ENCODE measurements around the gene LAMA3.

The LAMA3 gene

GRCh38 chr18:23964282-23965238, 275.3 kb downstream of the LAMA3 start:
- TF ChIP-seq TAF1 (IDR thresholded peaks at IDR 0.05; ENCODE audit: low read depth, low read length) (no peak), PAX5 (IDR thresholded peaks at IDR 0.05; ENCODE audit: insufficient read depth, low read length, severe bottlenecking) (no peak), POLR2AphosphoS5 (IDR thresholded peaks at IDR 0.05; ENCODE audit: low read depth, low read length) (no peak)
- DNase-seq (ENCODE audit: insufficient read length, low spot score) (no peak), FAIRE-seq (peak; percentile 63)

DNA sequence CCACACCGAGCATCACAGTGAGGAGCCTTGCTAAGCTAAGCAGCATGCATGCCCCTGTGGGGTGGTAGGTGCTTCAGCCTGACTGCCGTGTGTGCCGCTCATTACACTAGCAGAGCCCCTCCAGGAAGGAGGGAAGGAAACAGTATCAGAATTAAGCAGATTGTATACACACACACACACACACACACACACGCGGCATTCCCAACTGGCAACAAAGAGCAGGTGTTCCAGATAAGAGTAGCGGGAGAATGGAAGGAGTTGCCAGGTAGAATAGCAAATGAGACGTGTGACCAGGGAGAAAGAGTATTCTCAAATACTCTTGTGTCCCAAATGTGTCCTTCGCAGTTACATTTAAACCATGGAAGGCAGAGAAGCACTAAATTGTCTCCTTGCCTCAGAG, 277.7 kb downstream of the LAMA3 start:
- FAIRE-seq, result peak; percentile 66
- no peak for DNase-seq (ENCODE audit: insufficient read length, low spot score)
- TF ChIP-seq POU2F2 (IDR thresholded peaks at IDR 0.05; ENCODE audit: low read depth, low read length), result no peak

DNA sequence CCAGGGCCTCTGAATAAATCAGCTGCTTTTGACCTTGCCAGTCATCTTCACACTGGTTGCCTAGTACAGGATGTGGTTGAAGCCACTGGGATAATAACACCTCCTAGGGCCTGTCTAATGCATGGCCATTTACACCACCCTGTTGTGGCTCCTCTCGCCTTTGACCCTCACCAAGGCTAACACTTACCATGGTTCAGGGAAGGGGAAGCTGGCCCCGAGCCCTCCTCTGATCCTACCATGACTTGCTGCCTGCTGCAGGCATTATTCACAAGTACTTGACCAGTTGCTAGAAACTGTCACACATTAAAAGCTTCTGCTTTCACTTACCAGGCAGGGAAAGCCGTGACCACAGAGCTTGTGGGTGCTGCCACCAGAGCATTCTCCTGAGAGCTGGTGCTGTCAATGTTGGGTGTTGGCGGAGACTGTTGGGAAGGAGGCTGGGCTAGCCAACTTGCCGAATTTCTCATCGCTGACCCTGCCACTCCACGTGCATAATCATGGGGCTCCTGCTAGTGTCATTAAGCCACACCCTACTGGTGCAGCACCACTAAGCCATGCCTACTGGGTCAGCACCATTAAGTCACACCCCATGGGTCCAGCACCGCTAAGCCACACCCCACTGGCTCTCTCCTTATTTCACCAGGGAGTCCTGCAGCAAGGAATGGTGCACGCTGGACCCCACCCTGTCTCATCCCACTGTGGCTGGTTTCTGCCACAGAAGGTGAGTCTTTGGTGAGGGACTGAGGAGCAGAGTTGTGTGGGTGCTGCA, 278.3 kb downstream of the LAMA3 start:
- peak; percentile 89 for FAIRE-seq
- no peak for DNase-seq (ENCODE audit: insufficient read length, low spot score)
- TF ChIP-seq PAX5 (IDR thresholded peaks at IDR 0.05; ENCODE audit: insufficient read depth, low read length, severe bottlenecking) (no peak), TAF1 (IDR thresholded peaks at IDR 0.05; ENCODE audit: low read depth, low read length) (no peak), POLR2A (IDR thresholded peaks at IDR 0.05; ENCODE audit: low read depth, low read length) (no peak), SPI1 (IDR thresholded peaks at IDR 0.05; ENCODE audit: low read depth, low read length) (no peak), POU2F2 (IDR thresholded peaks at IDR 0.05; ENCODE audit: low read depth, low read length) (no peak)

DNA sequence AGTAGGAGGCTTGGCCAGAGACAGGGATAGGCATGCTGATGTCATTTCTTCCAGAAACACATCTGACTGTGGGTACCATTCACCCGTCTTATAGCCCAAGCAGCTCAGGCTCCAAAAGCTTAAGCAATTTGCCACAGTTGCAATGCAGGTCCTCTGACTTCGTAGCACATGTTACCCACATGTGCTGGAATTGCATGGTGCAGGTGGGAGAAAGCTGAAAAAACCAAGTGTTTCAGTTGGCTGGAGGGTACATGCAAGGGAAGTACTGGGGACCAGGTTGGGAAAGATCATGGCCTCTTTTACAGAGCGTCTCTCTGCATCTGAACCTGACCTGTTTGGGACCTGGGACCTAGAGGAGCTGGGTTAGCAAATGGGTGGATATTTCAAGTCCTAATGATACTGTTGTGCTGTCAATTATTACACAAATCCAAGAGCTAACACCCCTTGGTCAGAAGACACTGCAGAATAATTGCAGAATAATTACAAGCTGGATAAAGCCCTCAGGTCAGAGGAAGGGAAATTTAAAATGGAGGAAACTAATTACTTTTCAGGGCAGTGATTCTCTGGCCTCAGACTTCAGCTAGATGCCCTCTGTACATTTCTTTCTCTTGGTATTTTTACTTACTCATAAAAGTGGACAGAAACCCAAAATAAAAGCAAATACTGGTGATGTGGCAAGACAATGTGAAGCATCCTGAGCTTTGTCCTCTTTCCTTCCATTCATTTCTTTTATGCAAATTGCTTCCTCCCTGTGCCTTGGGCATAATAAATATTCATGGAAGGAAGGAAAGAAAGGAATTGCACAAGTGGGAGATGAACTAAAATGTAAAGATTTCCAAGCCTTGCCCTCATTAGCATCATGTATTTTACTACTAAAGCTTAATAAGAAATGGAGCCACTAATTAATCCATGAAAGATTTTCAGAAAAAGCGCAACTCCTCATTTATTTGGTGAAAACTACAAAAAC, 279.7 kb downstream of the LAMA3 start:
- no peak for TF ChIP-seq POLR2AphosphoS5 (IDR thresholded peaks at IDR 0.05; ENCODE audit: low read depth, low read length)
- FAIRE-seq (no peak), DNase-seq (ENCODE audit: insufficient read length, low spot score) (no peak)

DNA sequence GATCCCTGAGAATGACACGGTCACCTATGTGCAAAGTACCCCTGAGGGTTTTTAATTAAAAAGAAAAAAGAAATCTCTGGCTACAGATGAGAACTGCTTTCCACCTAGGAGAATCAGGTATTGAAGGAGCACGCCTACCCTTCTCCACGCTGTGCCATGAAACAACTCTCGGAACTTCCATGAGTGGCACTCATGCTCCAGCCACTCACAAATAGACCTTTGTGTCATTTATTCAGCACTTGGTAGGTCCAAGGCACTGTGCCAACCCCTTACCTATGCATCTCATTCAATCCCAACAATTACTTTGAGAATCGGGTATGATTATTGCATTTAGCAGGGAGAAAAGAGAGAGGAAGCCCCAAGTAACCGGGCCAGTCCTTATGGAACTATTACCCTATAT, 280.4 kb downstream of the LAMA3 start:
- no peak for TF ChIP-seq POLR2AphosphoS5 (IDR thresholded peaks at IDR 0.05; ENCODE audit: low read depth, low read length)
- TF ChIP-seq POU2F2 (IDR thresholded peaks at IDR 0.05; ENCODE audit: low read depth, low read length), result no peak
- TF ChIP-seq SPI1 (IDR thresholded peaks at IDR 0.05; ENCODE audit: low read depth, low read length), result no peak
- TF ChIP-seq TAF1 (IDR thresholded peaks at IDR 0.05; ENCODE audit: low read depth, low read length), result no peak
- TF ChIP-seq POLR2A (IDR thresholded peaks at IDR 0.05; ENCODE audit: low read depth, low read length), result no peak
- no peak for TF ChIP-seq PAX5 (IDR thresholded peaks at IDR 0.05; ENCODE audit: insufficient read depth, low read length, severe bottlenecking)
- DNase-seq (ENCODE audit: insufficient read length, low spot score) (no peak), FAIRE-seq (no peak)

- no peak for DNase-seq (ENCODE audit: insufficient read length, low spot score)
- TF ChIP-seq SPI1 (IDR thresholded peaks at IDR 0.05; ENCODE audit: low read depth, low read length), result peak; percentile 40; the same call in 1 of the 2 replicates
- TF ChIP-seq POU2F2 (IDR thresholded peaks at IDR 0.05; ENCODE audit: low read depth, low read length), result no peak
- peak; percentile 95 for FAIRE-seq
Observed at GRCh38 chr18:23970161-23971096, 281.2 kb downstream of the LAMA3 start.

DNA sequence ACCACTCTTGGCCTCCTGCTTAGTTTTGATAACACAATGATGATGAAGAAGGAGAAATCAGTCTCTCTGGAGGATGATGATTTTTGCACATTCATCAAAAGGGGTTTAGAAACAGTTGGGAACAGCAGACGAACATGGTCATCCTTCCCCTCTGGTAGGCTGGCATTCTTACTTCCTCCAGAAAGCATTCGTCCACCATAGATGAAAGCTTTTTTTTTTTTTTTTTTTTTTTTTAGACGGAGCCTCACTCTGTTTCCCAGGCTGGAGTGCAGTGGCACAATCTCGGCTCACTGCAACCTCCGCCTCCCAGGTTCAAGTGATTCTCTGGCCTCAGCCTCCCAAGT, 281.8 kb downstream of the LAMA3 start:
- no peak for TF ChIP-seq SPI1 (IDR thresholded peaks at IDR 0.05; ENCODE audit: low read depth, low read length)
- no peak for TF ChIP-seq POU2F2 (IDR thresholded peaks at IDR 0.05; ENCODE audit: low read depth, low read length)
- TF ChIP-seq POLR2AphosphoS5 (IDR thresholded peaks at IDR 0.05; ENCODE audit: low read depth, low read length), result no peak
- no peak for TF ChIP-seq POLR2A (IDR thresholded peaks at IDR 0.05; ENCODE audit: low read depth, low read length)
- no peak for TF ChIP-seq PAX5 (IDR thresholded peaks at IDR 0.05; ENCODE audit: insufficient read depth, low read length, severe bottlenecking)
- DNase-seq (ENCODE audit: insufficient read length, low spot score), result no peak
- FAIRE-seq, result no peak

GRCh38 chr18:23971666-23972230, 282.5 kb downstream of the LAMA3 start:
- TF ChIP-seq PAX5 (IDR thresholded peaks at IDR 0.05; ENCODE audit: insufficient read depth, low read length, severe bottlenecking), result no peak
- TF ChIP-seq TAF1 (IDR thresholded peaks at IDR 0.05; ENCODE audit: low read depth, low read length), result no peak
- TF ChIP-seq POLR2A (IDR thresholded peaks at IDR 0.05; ENCODE audit: low read depth, low read length), result no peak
- no peak for TF ChIP-seq SPI1 (IDR thresholded peaks at IDR 0.05; ENCODE audit: low read depth, low read length)
- TF ChIP-seq POU2F2 (IDR thresholded peaks at IDR 0.05; ENCODE audit: low read depth, low read length), result no peak
- no peak for TF ChIP-seq POLR2AphosphoS5 (IDR thresholded peaks at IDR 0.05; ENCODE audit: low read depth, low read length)
- FAIRE-seq (no peak), DNase-seq (ENCODE audit: insufficient read length, low spot score) (no peak)

DNA sequence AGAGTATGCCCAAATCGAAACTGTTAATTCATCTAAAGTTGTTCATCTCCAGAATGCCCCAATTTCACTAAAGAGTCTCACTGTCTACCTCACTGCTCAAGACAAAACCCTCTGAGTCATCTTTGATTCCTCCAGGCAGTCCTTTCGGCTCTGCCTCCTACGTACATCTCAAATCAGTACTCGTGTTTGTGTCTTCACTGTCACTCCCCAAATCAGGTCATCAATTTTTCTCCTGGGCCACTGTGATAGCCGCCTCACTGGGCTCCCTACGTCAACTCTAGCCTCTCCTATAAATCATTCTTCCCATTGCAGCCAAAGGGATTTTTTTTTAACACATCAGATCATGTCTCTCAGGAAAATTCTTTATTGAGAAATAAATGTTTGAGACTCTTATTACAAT, 283.2 kb downstream of the LAMA3 start:
- TF ChIP-seq SPI1 (IDR thresholded peaks at IDR 0.05; ENCODE audit: low read depth, low read length), result no peak
- TF ChIP-seq PAX5 (IDR thresholded peaks at IDR 0.05; ENCODE audit: insufficient read depth, low read length, severe bottlenecking), result no peak
- TF ChIP-seq POLR2A (IDR thresholded peaks at IDR 0.05; ENCODE audit: low read depth, low read length), result no peak
- TF ChIP-seq POLR2AphosphoS5 (IDR thresholded peaks at IDR 0.05; ENCODE audit: low read depth, low read length), result no peak
- no peak for TF ChIP-seq POU2F2 (IDR thresholded peaks at IDR 0.05; ENCODE audit: low read depth, low read length)
- TF ChIP-seq TAF1 (IDR thresholded peaks at IDR 0.05; ENCODE audit: low read depth, low read length), result no peak
- FAIRE-seq (no peak), DNase-seq (ENCODE audit: insufficient read length, low spot score) (no peak)

Data from GM12891 (cell line).